WTC11 (cell line): ENCODE results near the gene TRMT2A. TPM values are rescaled to one million over a fixed set of nuclear protein-coding genes. Genes with fewer than 3 reads are reported as not detected.

ENCODE experiments used
- ATAC-seq: fragments of 200-7000 bp; cut with Tn5 transposase; 2 replicates; pipeline ENCODE4 v1.10.0; 2021; ENCODE audit warnings: mild to moderate bottlenecking, moderate library complexity
- CTCF ChIA-PET: fragments of 300-600 bp; sonication (Branson Sonifier 250); formaldehyde crosslinking; loops from one replicate; lab custom pipeline; 2021; ENCODE audit warnings: antibody characterized with exemption; lab: Charles Lee
- POLR2A ChIA-PET: fragments of 350-600 bp; sonication (Branson Sonifier 250); formaldehyde crosslinking; loops from one replicate; lab custom pipeline; 2021; ENCODE audit warnings: antibody characterized with exemption; lab: Charles Lee
- DNase-seq: peaks from one replicate; pipeline ENCODE4 v3.0.0; 2021; ENCODE audit warnings: low spot score
- H3K27ac Mint-ChIP-seq: 2 replicates; pipeline ENCODE4 v1.8.0; 2021; ENCODE audit warnings: mixed read lengths
- H3K27me3 Mint-ChIP-seq: 2 replicates; pipeline ENCODE4 v1.8.0; 2021; ENCODE audit warnings: low read depth, mild to moderate bottlenecking, moderate library complexity, mixed read lengths
- H3K36me3 Mint-ChIP-seq: 2 replicates; pipeline ENCODE4 v1.8.0; 2021; ENCODE audit warnings: mixed read lengths
- H3K4me1 Mint-ChIP-seq: 2 replicates; pipeline ENCODE4 v1.8.0; 2022; ENCODE audit warnings: mixed read lengths
- H3K4me3 Mint-ChIP-seq: 2 replicates; pipeline ENCODE4 v1.8.0; 2021; ENCODE audit warnings: mild to moderate bottlenecking, moderate library complexity, mixed read lengths
- H3K9me3 Mint-ChIP-seq: 2 replicates; pipeline ENCODE4 v1.8.0; 2021; ENCODE audit warnings: mixed read lengths
- CBFB ChIP-seq: sonication (generic); formaldehyde crosslinking; IDR thresholded peaks from 2 replicates; pipeline ENCODE4 v1.8.1; 2022; ENCODE audit warnings: mild to moderate bottlenecking, low read depth, missing genetic modification reagents
- NFE2L1 ChIP-seq: sonication (generic); formaldehyde crosslinking; IDR thresholded peaks from 2 replicates; pipeline ENCODE4 v1.8.1; 2023; ENCODE audit warnings: missing genetic modification reagents
- NR1H2 ChIP-seq: sonication (generic); formaldehyde crosslinking; IDR thresholded peaks from 2 replicates; pipeline ENCODE4 v1.9.0; 2021; ENCODE audit warnings: mild to moderate bottlenecking, moderate library complexity, missing genetic modification reagents
- NR3C1 ChIP-seq: sonication (generic); formaldehyde crosslinking; conservative IDR thresholded peaks from 2 replicates; pipeline ENCODE4 v1.8.1; 2023; ENCODE audit warnings: low read depth, mild to moderate bottlenecking, missing genetic modification reagents
- PRDM15 ChIP-seq: sonication (generic); formaldehyde crosslinking; IDR thresholded peaks from 2 replicates; pipeline ENCODE4 v1.8.0; 2022; ENCODE audit warnings: missing genetic modification reagents
- RORB ChIP-seq: fragments of 250-450 bp; sonication (Bioruptor Pico); IDR thresholded peaks from 2 replicates; pipeline ENCODE4 v1.9.0; 2021; ENCODE audit warnings: mild to moderate bottlenecking
- SMAD3 ChIP-seq: sonication (generic); formaldehyde crosslinking; IDR thresholded peaks from 2 replicates; pipeline ENCODE4 v1.8.0; 2022; ENCODE audit warnings: missing genetic modification reagents, mild to moderate bottlenecking, borderline replicate concordance
- SMAD4 ChIP-seq: sonication (generic); formaldehyde crosslinking; IDR thresholded peaks from 2 replicates; pipeline ENCODE4 v1.8.0; 2022; ENCODE audit warnings: mild to moderate bottlenecking, missing genetic modification reagents
- TEAD1 ChIP-seq: sonication (generic); formaldehyde crosslinking; IDR thresholded peaks from 2 replicates; pipeline ENCODE4 v1.8.0; 2022; ENCODE audit warnings: mild to moderate bottlenecking, missing genetic modification reagents
- USF1 ChIP-seq: sonication (generic); formaldehyde crosslinking; IDR thresholded peaks from 2 replicates; pipeline ENCODE4 v1.8.0; 2022; ENCODE audit warnings: mild to moderate bottlenecking, missing genetic modification reagents
- ZNF219 ChIP-seq: sonication (generic); formaldehyde crosslinking; IDR thresholded peaks from 2 replicates; pipeline ENCODE4 v1.8.0; 2023; ENCODE audit warnings: missing genetic modification reagents, mild to moderate bottlenecking, borderline replicate concordance
- ZNF281 ChIP-seq: sonication (generic); formaldehyde crosslinking; IDR thresholded peaks from 2 replicates; pipeline ENCODE4 v1.8.0; 2023; ENCODE audit warnings: mild to moderate bottlenecking, missing genetic modification reagents
- ZNF532 ChIP-seq: fragments of 250-450 bp; sonication (Bioruptor Pico); IDR thresholded peaks from 2 replicates; pipeline ENCODE4 v1.9.0; 2021; ENCODE audit warnings: mild to moderate bottlenecking, borderline replicate concordance
- total RNA-seq: library from RNA; stranded (reverse); gene quantifications from 3 replicates; pipeline ENCODE4 v1.2.3, GENCODE V29; 2021
- TF ChIP-seq, protein P1 (sequence below): sonication (generic); formaldehyde crosslinking; IDR thresholded peaks from 2 replicates; pipeline ENCODE4 v1.8.1; 2023; ENCODE audit warnings: mild to moderate bottlenecking, missing genetic modification reagents
- TF ChIP-seq, protein P2 (sequence below): sonication (generic); formaldehyde crosslinking; IDR thresholded peaks from 2 replicates; pipeline ENCODE4 v1.8.1; 2022; ENCODE audit warnings: low read depth, mild to moderate bottlenecking, moderate library complexity, missing genetic modification reagents, borderline replicate concordance

TRMT2A gene
- total RNA-seq, 1 experiment from 2014 or later: 68.6 TPM

- Mint-ChIP-seq H3K36me3 (peaks cover 8% of the 10 kb centered on the region), H3K9me3 (no peaks in the 10 kb centered on the region), H3K4me3 (peak overlapping the region; percentile 62), H3K27ac (no peak overlapping the region), H3K4me1 (0 out of 2 replicates have a peak, but pooled peaks cover 6% of the 10 kb centered on the region), H3K27me3 (no peaks in the 10 kb centered on the region)
- ChIA-PET CTCF (no interaction called here), POLR2A (no interaction called here)
- ATAC-seq: no peak
- DNase-seq: no peak
- TF ChIP-seq USF1 (no peak), SMAD3 (CRISPR knock-in tag) (no peak), ZNF281 (CRISPR knock-in tag) (no peak), SMAD4 (CRISPR knock-in tag) (no peak), ZNF219 (CRISPR knock-in tag) (no peak), TEAD1 (CRISPR knock-in tag) (no peak), NR3C1 (CRISPR knock-in tag) (no peak)
- TF ChIP-seq, all 79 proteins: peak for 0
Observed at GRCh38 chr22:20131859-20132685, 15.0 kb upstream of the TRMT2A start.

DNA sequence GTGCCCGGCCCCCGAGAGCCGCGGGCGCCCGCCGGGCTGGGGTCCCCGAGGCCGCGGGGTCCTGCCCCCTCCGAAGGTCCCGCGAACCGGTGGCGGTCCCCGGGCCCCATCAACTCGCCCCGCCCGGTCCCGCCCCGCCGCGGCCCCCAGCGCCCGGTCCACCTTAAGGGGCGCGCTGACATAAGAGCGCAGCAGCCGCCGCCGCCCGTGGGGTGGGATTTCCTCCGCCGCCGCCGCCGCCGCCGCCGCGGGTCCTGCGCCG lies 14.5 kb upstream of the TRMT2A start, which contains the start of gene ZDHHC8:
Gene ZDHHC8, plus strand, starts transcription at position 208 of the 262 bp plus-strand sequence. CDS start 144 bp downstream, outside the sequence.
- TF ChIP-seq NFE2L1 (CRISPR knock-in tag) (no peak), CBFB (CRISPR knock-in tag) (no peak), NR1H2 (no peak), RORB (no peak), PRDM15 (CRISPR knock-in tag) (no peak), ZNF532 (no peak)
- TF ChIP-seq, protein P1, sequence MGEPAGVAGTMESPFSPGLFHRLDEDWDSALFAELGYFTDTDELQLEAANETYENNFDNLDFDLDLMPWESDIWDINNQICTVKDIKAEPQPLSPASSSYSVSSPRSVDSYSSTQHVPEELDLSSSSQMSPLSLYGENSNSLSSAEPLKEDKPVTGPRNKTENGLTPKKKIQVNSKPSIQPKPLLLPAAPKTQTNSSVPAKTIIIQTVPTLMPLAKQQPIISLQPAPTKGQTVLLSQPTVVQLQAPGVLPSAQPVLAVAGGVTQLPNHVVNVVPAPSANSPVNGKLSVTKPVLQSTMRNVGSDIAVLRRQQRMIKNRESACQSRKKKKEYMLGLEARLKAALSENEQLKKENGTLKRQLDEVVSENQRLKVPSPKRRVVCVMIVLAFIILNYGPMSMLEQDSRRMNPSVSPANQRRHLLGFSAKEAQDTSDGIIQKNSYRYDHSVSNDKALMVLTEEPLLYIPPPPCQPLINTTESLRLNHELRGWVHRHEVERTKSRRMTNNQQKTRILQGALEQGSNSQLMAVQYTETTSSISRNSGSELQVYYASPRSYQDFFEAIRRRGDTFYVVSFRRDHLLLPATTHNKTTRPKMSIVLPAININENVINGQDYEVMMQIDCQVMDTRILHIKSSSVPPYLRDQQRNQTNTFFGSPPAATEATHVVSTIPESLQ (CRISPR knock-in tag): no peak
- TF ChIP-seq, protein P2, sequence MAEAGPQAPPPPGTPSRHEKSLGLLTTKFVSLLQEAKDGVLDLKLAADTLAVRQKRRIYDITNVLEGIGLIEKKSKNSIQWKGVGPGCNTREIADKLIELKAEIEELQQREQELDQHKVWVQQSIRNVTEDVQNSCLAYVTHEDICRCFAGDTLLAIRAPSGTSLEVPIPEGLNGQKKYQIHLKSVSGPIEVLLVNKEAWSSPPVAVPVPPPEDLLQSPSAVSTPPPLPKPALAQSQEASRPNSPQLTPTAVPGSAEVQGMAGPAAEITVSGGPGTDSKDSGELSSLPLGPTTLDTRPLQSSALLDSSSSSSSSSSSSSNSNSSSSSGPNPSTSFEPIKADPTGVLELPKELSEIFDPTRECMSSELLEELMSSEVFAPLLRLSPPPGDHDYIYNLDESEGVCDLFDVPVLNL (CRISPR knock-in tag): no peak
- no peaks in the 10 kb centered on the region for H3K9me3 Mint-ChIP-seq
- ChIA-PET CTCF (interaction anchor here (1.3 to 2.5 kb wide), 2 partner anchors 23 to 178 kb away, joined by 6 to 13 read pairs; no protein-coding TSS in a partner anchor), POLR2A (no interaction called here)
- ATAC-seq (peak; percentile 1; the same call in 1 of the 2 replicates), DNase-seq (no peak)
- H3K27me3 Mint-ChIP-seq: no peaks in the 10 kb centered on the region
- no peak within 1 kb of the TSS for H3K27ac Mint-ChIP-seq
- peaks cover 13% of the 10 kb centered on the region for H3K36me3 Mint-ChIP-seq
- H3K4me1 Mint-ChIP-seq: 0 out of 2 replicates have a peak, but pooled peaks cover 6% of the 10 kb centered on the region
- peak within 1 kb of the TSS; percentile 62 for H3K4me3 Mint-ChIP-seq
